SJSA1 (cell line): ENCODE data around the gene EPHA6. TPM values are rescaled to one million over a fixed set of nuclear protein-coding genes. Genes with fewer than 3 reads are reported as not detected.

Experiments
- DNase-seq, 2 experiments: peaks; one replicate each; pipeline ENCODE4 v3.0.0-alpha.2; 2015 to 2020; ENCODE audit warnings: low spot score in 2 of 2, low read depth in 1 of 2
- H3K27ac ChIP-seq: fragments of 250-450 bp; sonication (Bioruptor Pico); 2 replicates; pipeline ENCODE4 v1.5.1; 2020; ENCODE audit warnings: mild to moderate bottlenecking, moderate library complexity
- H3K27me3 ChIP-seq: fragments of 250-450 bp; sonication (Bioruptor Pico); replicated peaks from 2 replicates; pipeline ENCODE4 v1.5.1; 2020; ENCODE audit warnings: mild to moderate bottlenecking, moderate library complexity
- H3K36me3 ChIP-seq: fragments of 250-450 bp; sonication (Bioruptor Pico); 2 replicates; pipeline ENCODE4 v1.5.1; 2020; ENCODE audit warnings: mild to moderate bottlenecking
- H3K4me1 ChIP-seq: fragments of 250-450 bp; sonication (Bioruptor Pico); replicated peaks from 2 replicates; pipeline ENCODE4 v1.6.1; 2021; ENCODE audit warnings: mild to moderate bottlenecking
- H3K4me3 ChIP-seq: fragments of 250-450 bp; sonication (Bioruptor Pico); 2 replicates; pipeline ENCODE4 v1.5.1; 2020; ENCODE audit warnings: mild to moderate bottlenecking
- H3K9me3 ChIP-seq: fragments of 250-450 bp; sonication (Bioruptor Pico); replicated peaks from 2 replicates; pipeline ENCODE4 v1.5.1; 2020; ENCODE audit warnings: mild to moderate bottlenecking
- total RNA-seq: library from RNA; depleted of rRNA; stranded (reverse); fragments of >200 nt; shearing (Covaris generic); gene quantifications from 2 replicates; pipeline ENCODE4 v1.2.3, GENCODE V29; 2014

Gene EPHA6
- total RNA-seq, 1 experiment from 2014 or later = not detected

DNA sequence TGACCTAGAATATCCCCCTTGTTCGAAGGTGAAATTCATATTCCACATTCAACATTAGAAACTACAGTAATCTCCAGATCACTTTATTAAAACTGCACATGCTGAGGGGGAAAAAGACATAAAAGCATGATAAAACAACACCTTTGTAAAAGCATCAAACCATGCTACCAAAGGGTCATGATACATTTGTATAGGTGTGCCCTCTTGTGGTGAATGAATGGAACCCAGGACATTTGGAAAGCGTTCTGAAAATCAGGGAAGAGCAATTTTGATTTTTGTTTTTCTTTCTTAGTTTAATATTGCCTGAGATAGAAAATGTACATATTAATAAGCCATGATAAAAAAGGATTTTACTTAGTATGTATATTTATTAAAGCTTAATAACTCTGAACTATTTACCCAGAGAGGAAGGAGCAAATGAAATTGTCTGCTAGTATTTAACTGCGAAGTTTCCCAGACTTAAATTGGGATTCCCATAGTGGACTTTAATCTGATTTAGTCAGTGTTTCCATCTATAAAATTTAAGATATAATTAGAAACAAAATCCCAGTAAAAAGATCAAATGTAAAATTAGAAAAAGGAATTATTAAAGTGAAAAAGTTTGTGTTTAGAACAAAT is 844.4 kb downstream of the EPHA6 start:
- Histone ChIP-seq H3K4me1 (no peaks in the 10 kb centered on the region), H3K36me3 (no peaks in the 10 kb centered on the region), H3K4me3 (no peak overlapping the region), H3K9me3 (no peaks in the 10 kb centered on the region), H3K27me3 (no peaks in the 10 kb centered on the region), H3K27ac (no peak overlapping the region)
- no peak for DNase-seq

- H3K4me1 ChIP-seq = no peaks in the 10 kb centered on the region
- H3K27me3 ChIP-seq = no peaks in the 10 kb centered on the region
- no peaks in the 10 kb centered on the region for H3K9me3 ChIP-seq
- H3K4me3 ChIP-seq = no peak overlapping the region
- H3K36me3 ChIP-seq = no peaks in the 10 kb centered on the region
- H3K27ac ChIP-seq = no peak overlapping the region
- DNase-seq = no peak
These were observed 847.9 kb downstream of the EPHA6 start for GRCh38 chr3:97662264-97662663.

DNA sequence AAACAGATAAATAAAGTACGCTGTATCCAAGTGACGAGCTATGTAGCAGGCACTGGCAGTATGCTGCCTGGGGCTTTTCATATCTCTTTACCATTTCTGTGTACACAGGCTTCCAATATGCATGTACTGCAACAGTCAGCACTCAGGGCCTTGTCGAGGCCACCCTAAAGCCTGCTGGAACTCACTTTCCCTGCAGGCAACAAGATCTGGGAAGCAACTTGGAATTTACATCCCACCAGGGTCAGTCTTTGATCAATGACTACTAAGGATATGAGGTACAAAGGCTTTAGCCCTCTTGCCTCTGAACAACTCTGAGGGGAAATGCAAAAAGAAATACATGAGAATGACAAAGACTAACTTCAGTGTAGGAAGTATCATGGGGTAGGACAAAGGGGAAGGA is 848.4 kb downstream of the EPHA6 start:
- Histone ChIP-seq H3K36me3 (no peaks in the 10 kb centered on the region), H3K27me3 (no peaks in the 10 kb centered on the region), H3K4me3 (no peak overlapping the region), H3K27ac (no peak overlapping the region), H3K9me3 (no peaks in the 10 kb centered on the region), H3K4me1 (no peaks in the 10 kb centered on the region)
- no peak for DNase-seq

- H3K9me3 ChIP-seq = no peaks in the 10 kb centered on the region
- no peak overlapping the region for H3K4me3 ChIP-seq
- no peaks in the 10 kb centered on the region for H3K4me1 ChIP-seq
- no peaks in the 10 kb centered on the region for H3K36me3 ChIP-seq
- no peak overlapping the region for H3K27ac ChIP-seq
- no peak for DNase-seq
- H3K27me3 ChIP-seq = no peaks in the 10 kb centered on the region
These were observed 851.5 kb downstream of the EPHA6 start for GRCh38 chr3:97665896-97666295.

DNA sequence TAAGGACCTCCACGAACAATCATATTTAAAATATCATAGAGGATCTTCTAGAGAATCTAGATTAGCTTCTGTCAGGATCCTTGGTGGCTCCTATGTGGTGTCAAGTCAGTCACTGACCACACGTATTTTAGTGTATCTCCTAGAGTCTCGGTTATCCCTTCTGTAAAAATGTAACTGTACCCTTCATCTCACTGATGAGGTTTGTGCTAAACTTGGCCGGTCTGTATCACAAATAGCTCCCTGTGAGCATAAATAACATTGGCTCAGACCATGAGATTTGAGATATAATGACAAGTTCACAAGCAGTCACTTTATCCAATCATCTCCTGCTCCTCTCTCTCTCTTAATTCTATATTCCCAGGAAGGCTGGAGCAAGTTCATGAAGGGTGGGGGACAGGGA is 856.6 kb downstream of the EPHA6 start:
- Histone ChIP-seq H3K27ac (no peak overlapping the region), H3K9me3 (no peaks in the 10 kb centered on the region), H3K4me3 (no peak overlapping the region), H3K36me3 (no peaks in the 10 kb centered on the region), H3K4me1 (no peaks in the 10 kb centered on the region), H3K27me3 (no peaks in the 10 kb centered on the region)
- no peak for DNase-seq

DNA sequence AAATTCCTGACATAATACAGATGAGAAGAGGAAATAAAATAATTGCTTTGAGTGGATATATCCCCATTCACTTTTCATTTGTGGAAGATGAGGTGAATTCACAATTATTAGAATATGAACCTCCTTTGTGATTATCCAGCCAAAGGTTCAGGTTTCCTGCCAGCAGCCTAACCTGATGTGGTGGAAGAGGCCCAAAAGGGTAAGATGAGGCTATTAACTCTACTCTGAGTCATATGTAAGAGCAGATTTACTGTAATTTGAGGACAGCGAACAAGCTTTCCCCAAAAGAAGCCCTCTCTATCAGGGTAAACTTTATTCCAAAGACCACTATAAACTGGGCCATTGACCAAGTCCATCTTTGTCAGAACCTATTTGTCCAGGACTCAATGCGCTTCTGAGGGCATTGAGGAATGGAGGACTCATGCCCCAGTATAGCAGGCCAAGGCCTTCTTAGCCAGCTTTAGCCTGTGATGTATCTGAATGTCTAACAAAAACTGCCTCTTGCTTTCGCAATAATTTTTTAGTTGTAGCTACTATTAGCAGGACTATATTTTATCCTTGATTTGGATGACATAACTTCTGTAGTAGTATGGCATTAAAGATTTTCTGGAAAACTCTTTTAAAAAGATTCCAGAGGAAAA is 859.1 kb downstream of the EPHA6 start:
- no peak overlapping the region for H3K4me3 ChIP-seq
- no peak for DNase-seq
- H3K4me1 ChIP-seq = no peaks in the 10 kb centered on the region
- H3K9me3 ChIP-seq = no peaks in the 10 kb centered on the region
- H3K27me3 ChIP-seq = no peaks in the 10 kb centered on the region
- H3K36me3 ChIP-seq = no peaks in the 10 kb centered on the region
- H3K27ac ChIP-seq = no peak overlapping the region

DNA sequence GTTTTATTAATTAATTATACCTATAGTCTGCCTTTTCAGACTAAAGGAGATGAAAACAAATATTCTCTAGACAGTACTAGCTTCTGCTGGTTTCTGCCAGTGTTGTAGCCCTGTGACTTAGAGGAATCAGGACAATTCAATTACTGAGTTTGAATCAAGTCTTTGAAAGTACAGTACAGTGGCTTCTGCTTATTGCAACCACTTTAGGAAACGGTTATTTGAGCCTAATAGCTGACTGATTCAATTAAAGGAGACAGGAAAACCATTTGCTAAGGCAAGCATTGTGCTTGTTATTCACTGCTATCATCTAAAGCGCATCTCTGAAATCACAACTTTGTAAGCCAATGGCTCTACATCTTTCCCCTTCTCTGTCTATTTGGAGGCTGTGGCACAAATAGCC is 860.1 kb downstream of the EPHA6 start:
- Histone ChIP-seq H3K9me3 (no peaks in the 10 kb centered on the region), H3K27ac (no peak overlapping the region), H3K4me3 (no peak overlapping the region), H3K27me3 (no peaks in the 10 kb centered on the region), H3K4me1 (no peaks in the 10 kb centered on the region), H3K36me3 (no peaks in the 10 kb centered on the region)
- DNase-seq = no peak

- Histone ChIP-seq H3K27me3 (no peaks in the 10 kb centered on the region), H3K9me3 (no peaks in the 10 kb centered on the region)
- DNase-seq = no peak
These were observed 865.8 kb downstream of the EPHA6 start for GRCh38 chr3:97680210-97680609.

GRCh38 chr3:97680696-97681095 is 866.3 kb downstream of the EPHA6 start:
- H3K9me3 ChIP-seq = no peaks in the 10 kb centered on the region
- no peak for DNase-seq
- no peaks in the 10 kb centered on the region for H3K4me1 ChIP-seq
- no peak overlapping the region for H3K27ac ChIP-seq
- no peaks in the 10 kb centered on the region for H3K36me3 ChIP-seq
- H3K27me3 ChIP-seq = no peaks in the 10 kb centered on the region
- H3K4me3 ChIP-seq = no peak overlapping the region

More at GRCh38 chr3:97680210-97680609, 865.8 kb downstream of the EPHA6 start:
- Histone ChIP-seq H3K27ac (no peak overlapping the region), H3K36me3 (no peaks in the 10 kb centered on the region), H3K4me1 (no peaks in the 10 kb centered on the region), H3K4me3 (no peak overlapping the region)

DNA sequence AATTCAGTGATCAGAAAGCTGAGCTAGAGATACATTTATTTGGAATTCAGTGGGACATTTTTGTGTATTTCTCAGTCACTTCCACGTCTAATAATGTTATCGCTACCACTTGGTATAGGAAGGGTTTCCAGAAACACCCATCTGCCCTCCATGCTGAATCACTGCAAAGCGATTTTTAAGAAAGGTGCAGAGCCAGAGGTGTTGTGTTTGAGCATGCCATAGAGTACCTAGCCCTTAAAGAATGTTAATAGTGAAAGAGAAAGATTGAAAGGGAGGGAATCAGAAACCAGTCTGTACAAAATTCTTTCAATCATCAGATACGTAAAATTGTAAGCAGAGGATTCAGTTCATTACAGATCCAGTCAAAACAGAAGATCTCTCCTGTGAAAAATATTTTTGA is 870.1 kb downstream of the EPHA6 start:
- Histone ChIP-seq H3K27me3 (no peaks in the 10 kb centered on the region), H3K9me3 (no peaks in the 10 kb centered on the region), H3K4me3 (no peak overlapping the region), H3K4me1 (no peaks in the 10 kb centered on the region), H3K27ac (no peak overlapping the region), H3K36me3 (no peaks in the 10 kb centered on the region)
- DNase-seq = no peak

- H3K9me3 ChIP-seq = no peaks in the 10 kb centered on the region
- no peak overlapping the region for H3K27ac ChIP-seq
- H3K4me3 ChIP-seq = no peak overlapping the region
- DNase-seq = no peak
- no peaks in the 10 kb centered on the region for H3K36me3 ChIP-seq
- no peaks in the 10 kb centered on the region for H3K4me1 ChIP-seq
- H3K27me3 ChIP-seq = no peaks in the 10 kb centered on the region
These were observed 871.9 kb downstream of the EPHA6 start for GRCh38 chr3:97686258-97686657.

DNA sequence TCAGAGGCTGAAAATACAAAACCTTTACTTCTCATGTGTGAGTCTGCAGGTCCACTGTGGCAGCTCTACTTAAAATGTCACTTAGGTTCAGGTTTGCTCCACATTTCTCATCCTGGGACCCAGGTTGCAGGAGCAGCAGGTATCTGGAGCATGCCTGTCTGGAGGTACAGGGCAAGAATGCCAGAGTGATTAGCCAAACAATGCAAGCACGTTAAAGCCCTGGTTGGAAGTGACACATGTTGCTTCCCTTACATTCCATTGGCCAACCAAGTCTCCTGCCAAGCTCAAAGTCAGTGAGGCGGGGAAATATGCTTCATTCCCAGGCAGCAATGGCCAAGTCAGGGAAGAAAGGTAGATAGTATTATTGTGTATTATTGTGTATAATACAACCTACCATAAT is 873.3 kb downstream of the EPHA6 start:
- H3K36me3 ChIP-seq = no peaks in the 10 kb centered on the region
- no peak for DNase-seq
- H3K27ac ChIP-seq = no peak overlapping the region
- H3K4me3 ChIP-seq = no peak overlapping the region
- H3K4me1 ChIP-seq = no peaks in the 10 kb centered on the region
- no peaks in the 10 kb centered on the region for H3K27me3 ChIP-seq
- H3K9me3 ChIP-seq = no peaks in the 10 kb centered on the region

DNA sequence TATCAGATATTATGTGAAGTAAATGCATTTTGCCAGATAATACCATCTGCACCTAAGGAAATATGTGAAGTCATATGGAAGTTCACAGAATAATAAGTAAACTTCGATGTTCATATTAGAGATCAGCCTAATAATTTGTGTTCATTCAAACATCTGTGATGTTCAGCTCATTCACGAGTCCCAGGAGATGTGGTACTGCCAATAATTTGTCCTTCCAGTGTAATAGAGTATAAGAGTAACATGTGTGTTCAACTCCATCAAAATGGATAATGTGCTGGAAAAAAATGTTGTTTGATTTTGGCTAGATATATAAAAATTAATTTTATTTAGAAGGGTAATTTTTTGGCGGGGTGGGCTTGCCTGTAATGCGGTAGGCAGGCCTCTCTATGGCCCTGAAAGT is 874.7 kb downstream of the EPHA6 start:
- Histone ChIP-seq H3K9me3 (no peaks in the 10 kb centered on the region), H3K27me3 (no peaks in the 10 kb centered on the region), H3K36me3 (no peaks in the 10 kb centered on the region), H3K27ac (no peak overlapping the region), H3K4me1 (no peaks in the 10 kb centered on the region), H3K4me3 (no peak overlapping the region)
- no peak for DNase-seq

GRCh38 chr3:97689962-97690361 is 875.6 kb downstream of the EPHA6 start:
- Histone ChIP-seq H3K4me1 (no peaks in the 10 kb centered on the region), H3K9me3 (no peaks in the 10 kb centered on the region), H3K27ac (no peak overlapping the region), H3K4me3 (no peak overlapping the region), H3K27me3 (no peaks in the 10 kb centered on the region), H3K36me3 (no peaks in the 10 kb centered on the region)
- no peak for DNase-seq

DNA sequence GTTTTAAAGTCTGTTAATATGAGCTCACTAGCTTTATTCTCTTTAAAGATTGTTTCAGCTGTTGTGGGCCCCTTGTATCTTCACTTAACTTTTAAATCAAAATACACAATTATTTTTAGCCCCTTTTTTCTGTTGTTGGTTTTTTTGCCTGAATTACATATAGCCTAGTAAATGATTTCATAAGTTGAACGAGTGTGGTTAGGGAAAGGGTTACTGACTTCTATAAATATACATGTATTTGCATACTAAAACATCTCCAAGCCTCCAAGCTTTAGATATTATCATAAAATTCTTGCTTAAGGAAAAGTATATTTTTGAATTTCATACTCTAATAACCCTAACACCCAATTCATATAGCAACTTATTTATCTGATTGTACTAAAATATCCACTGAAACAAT is 877.0 kb downstream of the EPHA6 start:
- DNase-seq = no peak
- H3K27me3 ChIP-seq = no peaks in the 10 kb centered on the region

More for the DNA sequence above, 877.0 kb downstream of the EPHA6 start:
- Histone ChIP-seq H3K4me1 (no peaks in the 10 kb centered on the region), H3K27ac (no peak overlapping the region), H3K36me3 (no peaks in the 10 kb centered on the region), H3K9me3 (no peaks in the 10 kb centered on the region), H3K4me3 (no peak overlapping the region)
